Mesenchymal stem cell (in vitro differentiated cells and primary cell): ENCODE results near the gene TMEM91.
A peak's percentile ranks its signal among the peaks of the same experiment; 100 is the strongest.

Source experiments
- DNase-seq: peaks from one replicate; pipeline ENCODE4 v3.0.0-alpha.2; 2013
- H2AFZ ChIP-seq: one replicate; pipeline ENCODE4 v1.6.1; 2013; ENCODE audit warnings: low read depth, mild to moderate bottlenecking, control low read depth, inconsistent platforms, low read length, moderate library complexity
- H2AK5ac ChIP-seq: 2 replicates; pipeline ENCODE4 v1.6.1; 2013; ENCODE audit warnings: low read length, moderate library complexity, mild to moderate bottlenecking, inconsistent platforms; ENCODE audit not compliant: severe bottlenecking
- H2BK120ac ChIP-seq: one replicate; pipeline ENCODE4 v1.6.1; 2013; ENCODE audit warnings: low read depth, mild to moderate bottlenecking, inconsistent platforms, low read length, moderate library complexity
- H2BK12ac ChIP-seq, 2 experiments: one replicate each; pipeline ENCODE4 v1.6.1; 2013; ENCODE audit warnings: inconsistent platforms in 2 of 2, low read length in 2 of 2, mild to moderate bottlenecking in 2 of 2, moderate library complexity in 2 of 2, control low read depth in 1 of 2
- H2BK15ac ChIP-seq: one replicate; pipeline ENCODE4 v1.6.1; 2013; ENCODE audit warnings: mild to moderate bottlenecking, low read depth, inconsistent platforms; ENCODE audit not compliant: poor library complexity, severe bottlenecking
- H2BK5ac ChIP-seq: 2 replicates; pipeline ENCODE4 v1.6.1; 2013; ENCODE audit warnings: low read depth, mild to moderate bottlenecking, low read length, control low read depth, inconsistent platforms; ENCODE audit not compliant: poor library complexity, severe bottlenecking
- H3K14ac ChIP-seq, 2 experiments: one replicate each; pipeline ENCODE4 v1.6.1; 2013; ENCODE audit warnings: inconsistent platforms in 2 of 2, low read length in 2 of 2, control low read depth in 1 of 2, mild to moderate bottlenecking in 1 of 2, moderate library complexity in 1 of 2
- H3K18ac ChIP-seq, 2 experiments: one replicate each; pipeline ENCODE4 v1.6.1; 2013; ENCODE audit warnings: inconsistent platforms in 2 of 2, low read length in 2 of 2, control low read depth in 1 of 2, low read depth in 1 of 2, mild to moderate bottlenecking in 1 of 2
- H3K23ac ChIP-seq, 2 experiments: one replicate each; pipeline ENCODE4 v1.6.1; 2013; ENCODE audit warnings: inconsistent platforms in 2 of 2, low read length in 2 of 2, mild to moderate bottlenecking in 2 of 2, moderate library complexity in 2 of 2, control low read depth in 1 of 2
- H3K27ac ChIP-seq: 2 replicates; pipeline ENCODE4 v1.5.1; 2013; ENCODE audit warnings: mild to moderate bottlenecking, moderate library complexity, low read length, control low read depth, inconsistent platforms; ENCODE audit not compliant: poor library complexity, severe bottlenecking
- H3K27me3 ChIP-seq, 2 experiments: 2 replicates each; pipeline versions ENCODE4 v1.6.1 to v1.7.0; 2013; ENCODE audit warnings: low read length in 2 of 2, mild to moderate bottlenecking in 2 of 2, moderate library complexity in 2 of 2, control low read depth in 1 of 2, inconsistent platforms in 1 of 2; ENCODE audit not compliant: control insufficient read depth in 1 of 2, insufficient read depth in 1 of 2
- H3K36me3 ChIP-seq, 2 experiments: 2 replicates each; pipeline versions ENCODE4 v1.6.1 to v1.7.0; 2013; ENCODE audit warnings: low read length in 2 of 2, control low read depth in 1 of 2, inconsistent platforms in 1 of 2, low read depth in 1 of 2, mild to moderate bottlenecking in 1 of 2; ENCODE audit not compliant: insufficient read depth in 2 of 2, control insufficient read depth in 1 of 2
- H3K4ac ChIP-seq, 2 experiments: one replicate each; pipeline ENCODE4 v1.6.1; 2013; ENCODE audit warnings: inconsistent platforms in 2 of 2, low read length in 2 of 2, mild to moderate bottlenecking in 2 of 2, moderate library complexity in 2 of 2, control low read depth in 1 of 2, low read depth in 1 of 2
- H3K4me1 ChIP-seq: 2 replicates; pipeline ENCODE4 v1.6.1; 2013; ENCODE audit warnings: low read depth, low read length, control low read depth; ENCODE audit not compliant: control insufficient read depth, insufficient read depth
- H3K4me2 ChIP-seq: 2 replicates; pipeline ENCODE4 v1.6.1; 2013; ENCODE audit warnings: low read length, mild to moderate bottlenecking, inconsistent platforms; ENCODE audit not compliant: poor library complexity, severe bottlenecking
- H3K4me3 ChIP-seq, 2 experiments: 2 replicates each; pipeline versions ENCODE4 v1.5.1 to v1.7.0; 2013; ENCODE audit warnings: low read length in 2 of 2, mild to moderate bottlenecking in 2 of 2, control low read depth in 1 of 2, low read depth in 1 of 2; ENCODE audit not compliant: insufficient read depth in 1 of 2
- H3K79me1 ChIP-seq: replicated peaks from 2 replicates; pipeline ENCODE4 v1.6.1; 2013; ENCODE audit warnings: mild to moderate bottlenecking, control low read depth, low read length, inconsistent platforms; ENCODE audit not compliant: poor library complexity, severe bottlenecking
- H3K9ac ChIP-seq: 2 replicates; pipeline ENCODE4 v1.7.0; 2013; ENCODE audit warnings: mild to moderate bottlenecking, low read length, moderate library complexity
- H3K9me3 ChIP-seq: 2 replicates; pipeline ENCODE4 v1.7.0; 2013; ENCODE audit warnings: mild to moderate bottlenecking, low read length; ENCODE audit not compliant: control insufficient read depth
- H4K8ac ChIP-seq: one replicate; pipeline ENCODE4 v1.6.1; 2013; ENCODE audit warnings: inconsistent platforms, mild to moderate bottlenecking, low read length, moderate library complexity
- H4K91ac ChIP-seq: one replicate; pipeline ENCODE4 v1.6.1; 2013; ENCODE audit warnings: mild to moderate bottlenecking, low read length, inconsistent platforms
- WGBS: methylation state at CpG from one replicate; pipeline ENCODE4 v1.1.7; 2013; ENCODE audit warnings: mixed read lengths; 5-methylcytosine and 5-hydroxymethylcytosine counted together

TMEM91 gene

DNA sequence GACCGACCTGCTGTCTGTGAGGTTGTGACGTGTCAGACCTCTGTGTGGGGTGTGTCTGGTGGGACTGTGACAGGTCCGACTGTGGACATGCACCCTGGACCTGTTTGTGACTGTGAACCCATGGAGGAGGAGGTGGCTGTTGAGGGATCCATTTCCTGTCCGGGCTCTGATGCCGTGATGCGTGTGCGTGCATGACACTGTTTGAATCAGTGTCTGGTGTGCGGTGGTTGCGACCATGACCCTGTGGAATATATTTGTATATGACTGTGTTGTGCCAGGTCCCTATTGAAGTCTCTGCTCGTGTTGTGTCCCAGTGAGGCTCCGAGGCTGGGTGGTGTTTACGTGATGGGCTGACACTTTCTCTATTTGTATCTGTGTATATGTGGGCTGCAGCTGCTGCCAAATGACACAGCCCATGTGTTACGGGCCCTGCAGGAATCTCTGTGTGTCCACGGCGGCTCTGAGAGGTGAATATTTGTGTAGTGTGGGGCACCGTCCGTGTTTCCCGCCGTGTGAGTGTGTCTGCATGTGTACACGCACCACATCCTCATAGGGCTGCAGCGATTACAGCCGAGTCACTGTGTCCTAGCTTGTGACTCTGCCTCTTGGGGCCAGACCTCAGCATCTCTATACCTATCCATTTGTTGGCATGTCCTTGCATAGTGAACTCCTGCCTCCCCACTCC lies 48.0 kb upstream of the TMEM91 start:
- Histone ChIP-seq H3K9ac (no peak overlapping the region), H3K14ac (peak overlapping the region in 1 of 2 experiments; percentile 94), H3K27ac (peak overlapping the region; percentile 25), H3K4me1 (peaks cover 52% of the 10 kb centered on the region), H4K8ac (peak overlapping the region; percentile 99), H2BK5ac (no peak overlapping the region), H3K9me3 (no peaks in the 10 kb centered on the region), H3K23ac (peak overlapping the region in 1 of 2 experiments; percentile 51), H3K4ac (peak overlapping the region; percentile 92 to 98), H2BK120ac (no peak overlapping the region), H2AFZ (no peak overlapping the region), H4K91ac (peak overlapping the region; percentile 99), H3K79me1 (peaks cover 4% of the 10 kb centered on the region), H3K36me3 (peaks cover 36 to 42% of the 10 kb centered on the region in 2 experiments), H2AK5ac (peak overlapping the region; percentile 77), H2BK12ac (peak overlapping the region; percentile 29 to 76), H3K4me3 (no peak overlapping the region), H3K4me2 (no peak overlapping the region), H2BK15ac (peak overlapping the region; percentile 73), H3K27me3 (no peaks in the 10 kb centered on the region), H3K18ac (peak overlapping the region; percentile 85 to 98)
- DNase-seq: peak; percentile 80
- WGBS: 67% methylated on average over 22 of the region's 22 CpGs

- peak overlapping the region; percentile 55 for H2AK5ac ChIP-seq
Measured at GRCh38 chr19:41328842-41329225, 47.5 kb upstream of the TMEM91 start.

DNA sequence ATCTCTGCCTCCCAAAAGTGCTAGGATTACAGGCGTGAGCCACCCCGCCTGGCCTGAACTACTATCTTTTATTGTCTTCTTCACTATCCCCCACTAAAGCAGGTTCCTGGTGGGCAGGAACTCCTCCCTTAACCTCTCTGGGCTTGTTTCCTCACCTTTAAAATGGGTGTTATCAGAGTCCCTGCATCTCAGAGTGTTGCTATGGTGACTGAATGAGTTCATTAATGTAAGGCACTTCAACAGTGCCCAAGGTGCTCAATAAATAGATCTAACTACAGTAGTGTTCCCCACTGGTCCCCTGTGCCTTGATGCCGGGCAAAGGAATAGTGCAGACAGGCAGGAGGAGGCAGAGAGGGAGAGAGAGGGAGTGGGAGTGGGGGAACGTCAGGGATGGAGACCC lies 45.9 kb upstream of the TMEM91 start:
- WGBS: 93% methylated on average over 4 of the region's 4 CpGs
- H3K4me3 ChIP-seq: no peak overlapping the region
- H3K27ac ChIP-seq: no peak overlapping the region
- H3K27me3 ChIP-seq: no peaks in the 10 kb centered on the region
- DNase-seq: no peak
- H2BK12ac ChIP-seq: no peak overlapping the region
- H4K91ac ChIP-seq: no peak overlapping the region
- no peak overlapping the region for H2AFZ ChIP-seq
- H3K4ac ChIP-seq: no peak overlapping the region
- peaks cover 8% of the 10 kb centered on the region for H3K79me1 ChIP-seq
- H3K36me3 ChIP-seq: peaks cover 48 to 51% of the 10 kb centered on the region in 2 experiments
- H3K18ac ChIP-seq: no peak overlapping the region
- no peaks in the 10 kb centered on the region for H3K9me3 ChIP-seq
- no peak overlapping the region for H3K9ac ChIP-seq
- H2BK5ac ChIP-seq: no peak overlapping the region
- H3K4me1 ChIP-seq: peaks cover 32% of the 10 kb centered on the region
- H2BK15ac ChIP-seq: no peak overlapping the region
- H2BK120ac ChIP-seq: no peak overlapping the region
- H3K23ac ChIP-seq: no peak overlapping the region
- no peak overlapping the region for H2AK5ac ChIP-seq
- no peak overlapping the region for H3K4me2 ChIP-seq
- no peak overlapping the region for H3K14ac ChIP-seq
- H4K8ac ChIP-seq: no peak overlapping the region

More at GRCh38 chr19:41328842-41329225, 47.5 kb upstream of the TMEM91 start:
- no peak for DNase-seq
- Histone ChIP-seq H3K23ac (peak overlapping the region in 1 of 2 experiments; percentile 51), H4K8ac (peak overlapping the region; percentile 47), H3K27me3 (no peaks in the 10 kb centered on the region), H3K18ac (peak overlapping the region; percentile 1 to 75), H3K4me2 (no peak overlapping the region), H2BK12ac (peak overlapping the region; percentile 6 to 12), H4K91ac (peak overlapping the region; percentile 99), H3K36me3 (peaks cover 40 to 42% of the 10 kb centered on the region in 2 experiments), H2BK120ac (peak overlapping the region; percentile 54), H3K27ac (peak overlapping the region; percentile 21), H2BK15ac (peak overlapping the region; percentile 73), H3K79me1 (peaks cover 5% of the 10 kb centered on the region), H3K14ac (peak overlapping the region in 1 of 2 experiments; percentile 68), H3K9ac (no peak overlapping the region), H3K4ac (peak overlapping the region; percentile 2 to 30), H2BK5ac (no peak overlapping the region), H2AFZ (no peak overlapping the region), H3K4me3 (no peak overlapping the region), H3K9me3 (no peaks in the 10 kb centered on the region), H3K4me1 (peaks cover 47% of the 10 kb centered on the region)
- WGBS: 100% methylated on average over 1 of the region's 1 CpG

DNA sequence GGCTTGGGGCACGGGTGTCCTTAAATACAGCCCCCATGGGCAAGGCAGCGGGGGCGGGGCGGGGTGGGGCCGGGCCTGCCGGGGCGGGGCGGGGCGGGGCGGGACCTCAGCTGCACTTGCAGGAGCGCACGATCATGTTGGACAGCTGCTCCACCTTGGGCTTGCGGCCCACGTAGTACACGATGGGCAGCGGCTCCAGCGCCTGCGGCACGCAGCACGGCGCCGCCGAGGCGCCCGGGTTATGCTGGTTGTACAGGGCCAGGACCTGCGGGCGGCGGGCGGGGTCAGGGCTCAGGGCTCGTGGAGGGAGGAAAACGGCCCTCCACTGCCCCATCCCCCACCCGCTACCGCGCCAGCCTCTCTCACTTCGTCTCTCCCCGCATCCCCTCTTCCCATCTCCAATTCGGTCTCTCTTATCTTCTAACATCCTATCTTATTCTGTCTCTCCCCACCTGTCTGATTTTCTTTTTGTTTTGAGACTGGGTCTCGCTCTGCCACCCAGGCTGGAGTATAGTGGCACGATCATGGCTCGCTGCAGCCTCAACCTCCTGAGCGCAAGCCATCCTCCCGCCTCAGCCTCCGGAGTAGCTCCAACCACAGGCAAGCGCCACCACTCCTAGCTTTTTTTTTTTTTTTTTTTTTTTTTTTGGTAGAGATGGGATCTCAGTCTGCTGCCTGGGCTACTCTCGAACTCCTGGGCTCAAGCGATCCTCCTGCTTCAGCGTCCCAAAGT lies 45.2 kb upstream of the TMEM91 start:
- H3K14ac ChIP-seq: no peak overlapping the region
- no peak overlapping the region for H3K18ac ChIP-seq
- H3K23ac ChIP-seq: no peak overlapping the region
- H4K8ac ChIP-seq: peak overlapping the region; percentile 29
- no peak overlapping the region for H3K27ac ChIP-seq
- H2BK120ac ChIP-seq: no peak overlapping the region
- no peaks in the 10 kb centered on the region for H3K9me3 ChIP-seq
- H3K79me1 ChIP-seq: peaks cover 9% of the 10 kb centered on the region
- H3K4me1 ChIP-seq: peaks cover 26% of the 10 kb centered on the region
- H3K27me3 ChIP-seq: no peaks in the 10 kb centered on the region
- DNase-seq: no peak
- H2AK5ac ChIP-seq: no peak overlapping the region
- H3K4me3 ChIP-seq: no peak overlapping the region
- H2BK12ac ChIP-seq: no peak overlapping the region
- H2BK5ac ChIP-seq: no peak overlapping the region
- no peak overlapping the region for H3K4ac ChIP-seq
- WGBS: 88% methylated on average over 41 of the region's 47 CpGs
- H3K36me3 ChIP-seq: peaks cover 50 to 56% of the 10 kb centered on the region in 2 experiments
- H2AFZ ChIP-seq: no peak overlapping the region
- no peak overlapping the region for H4K91ac ChIP-seq
- H2BK15ac ChIP-seq: no peak overlapping the region
- no peak overlapping the region for H3K9ac ChIP-seq
- no peak overlapping the region for H3K4me2 ChIP-seq
